HG03520 (cell line): ENCODE measurements around the gene C2orf80.
"Not testable (repeated sequence)": the region's sequence is repeated elsewhere in the genome, so short reads cannot be mapped to it uniquely, and the experiment has no call there.

ENCODE experiments used
- ATAC-seq: cut with Tn5 transposase; IDR thresholded peaks from one replicate; pipeline ENCODE4 v1.9.1; 2021; ENCODE audit warnings: mild to moderate bottlenecking, moderate library complexity; ENCODE audit not compliant: unreplicated experiment

Gene C2orf80

GRCh38 chr2:208189810-208190503, at the start of gene C2orf80:
TSS of gene C2orf80 (minus strand) at chr2:208190030. CDS start at chr2:208186986, 3,044 bp downstream.
- no peak for ATAC-seq

GRCh38 chr2:208235860-208236259, 46.0 kb upstream of the C2orf80 start:
- no peak for ATAC-seq

- ATAC-seq, result no peak
Observed at GRCh38 chr2:208234786-208235185, 45.0 kb upstream of the C2orf80 start.

- ATAC-seq, result no peak
Observed at GRCh38 chr2:208228476-208228875, 38.6 kb upstream of the C2orf80 start.

- ATAC-seq, result no peak
Observed at GRCh38 chr2:208227581-208228232, 37.9 kb upstream of the C2orf80 start.

- ATAC-seq, result no peak
Observed at GRCh38 chr2:208224802-208225201, 35.0 kb upstream of the C2orf80 start.

- ATAC-seq, result no peak
Observed at GRCh38 chr2:208222351-208222750, 32.5 kb upstream of the C2orf80 start.

GRCh38 chr2:208221873-208222272, 32.0 kb upstream of the C2orf80 start:
- not testable (repeated sequence) for ATAC-seq

GRCh38 chr2:208210688-208211451, 21.0 kb upstream of the C2orf80 start:
- no peak for ATAC-seq

GRCh38 chr2:208208335-208209085, 18.7 kb upstream of the C2orf80 start:
- no peak for ATAC-seq

GRCh38 chr2:208207769-208208168, 17.9 kb upstream of the C2orf80 start:
- no peak for ATAC-seq

GRCh38 chr2:208204166-208204565, 14.3 kb upstream of the C2orf80 start:
- no peak for ATAC-seq

- no peak for ATAC-seq
Observed at GRCh38 chr2:208195531-208195930, 5.7 kb upstream of the C2orf80 start.

- no peak for ATAC-seq
Observed at GRCh38 chr2:208192611-208193236, 2.9 kb upstream of the C2orf80 start.

GRCh38 chr2:208189069-208189809, 591 bp downstream of the C2orf80 start:
- ATAC-seq, result no peak

- ATAC-seq, result no peak
Observed at GRCh38 chr2:208186893-208187292, 2.9 kb downstream of the C2orf80 start.

GRCh38 chr2:208186465-208186864, 3.4 kb downstream of the C2orf80 start:
- ATAC-seq, result no peak

GRCh38 chr2:208183972-208184705, 5.7 kb downstream of the C2orf80 start:
- ATAC-seq, result no peak

- ATAC-seq, result no peak
Observed at GRCh38 chr2:208183526-208183925, 6.3 kb downstream of the C2orf80 start.
